HG03565 (cell line): ENCODE data around the gene SLC6A3.
"Not testable (repeated sequence)": the region's sequence is repeated elsewhere in the genome, so short reads cannot be mapped to it uniquely, and the experiment has no call there.

Experiments used
- ATAC-seq: cut with Tn5 transposase; IDR thresholded peaks from one replicate; pipeline ENCODE4 v1.9.1; 2021; ENCODE audit warnings: mild to moderate bottlenecking, moderate library complexity; ENCODE audit not compliant: unreplicated experiment

Gene SLC6A3

DNA sequence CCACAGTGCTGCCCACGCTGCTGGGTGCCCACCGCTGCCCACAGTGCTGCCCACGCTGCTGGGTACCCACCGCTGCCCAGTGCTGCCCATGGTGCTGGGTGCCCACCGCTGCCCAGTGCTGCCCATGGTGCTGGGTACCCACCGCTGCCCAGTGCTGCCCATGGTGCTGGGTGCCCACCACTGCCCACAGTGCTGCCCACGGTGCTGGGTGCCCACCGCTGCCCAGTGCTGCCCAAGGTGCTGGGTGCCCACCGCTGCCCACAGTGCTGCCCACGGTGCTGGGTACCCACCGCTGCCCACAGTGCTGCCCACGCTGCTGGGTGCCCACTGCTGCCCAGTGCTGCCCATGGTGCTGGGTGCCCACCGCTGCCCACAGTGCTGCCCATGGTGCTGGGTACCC, 22.7 kb downstream of the SLC6A3 start:
- not testable (repeated sequence) for ATAC-seq

DNA sequence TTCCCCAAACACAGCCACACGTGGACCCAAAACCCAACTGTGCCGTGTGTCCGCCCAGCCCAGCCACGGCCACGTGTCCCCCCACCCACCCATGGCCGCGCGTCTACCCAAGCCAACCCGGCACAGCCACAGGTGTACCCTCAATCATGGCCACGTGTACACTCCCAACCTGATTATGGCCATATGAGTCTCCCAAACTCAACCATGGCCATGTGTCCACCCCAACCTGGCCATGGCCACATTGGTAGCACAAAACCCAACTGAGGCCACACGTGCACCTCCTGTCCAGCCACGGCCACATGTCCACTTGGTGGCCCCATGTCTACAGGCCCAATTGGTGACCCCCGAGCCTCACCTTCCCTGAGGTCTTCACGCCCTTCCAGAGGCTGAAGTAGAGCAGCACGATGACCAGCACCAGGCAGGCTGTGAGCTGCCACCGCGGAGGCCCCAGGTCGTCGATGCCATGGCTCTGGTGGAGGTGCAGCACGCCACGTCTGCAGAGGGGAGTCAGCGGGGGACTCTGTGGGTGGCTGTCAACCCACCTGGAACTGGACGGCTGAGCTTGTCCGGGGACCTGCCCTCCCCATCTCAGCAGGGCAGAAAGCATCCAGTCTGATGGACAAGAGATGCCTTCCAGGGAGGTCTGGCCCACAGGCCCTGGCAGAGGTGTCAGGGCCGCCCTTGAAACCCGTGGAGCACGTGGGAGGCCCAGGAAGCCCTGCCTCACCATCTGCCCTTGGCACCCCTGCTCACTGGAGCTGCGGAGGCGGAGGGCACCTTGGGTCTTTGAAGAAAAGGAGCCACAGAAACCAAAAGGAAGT, 23.5 kb downstream of the SLC6A3 start:
- no peak for ATAC-seq

DNA sequence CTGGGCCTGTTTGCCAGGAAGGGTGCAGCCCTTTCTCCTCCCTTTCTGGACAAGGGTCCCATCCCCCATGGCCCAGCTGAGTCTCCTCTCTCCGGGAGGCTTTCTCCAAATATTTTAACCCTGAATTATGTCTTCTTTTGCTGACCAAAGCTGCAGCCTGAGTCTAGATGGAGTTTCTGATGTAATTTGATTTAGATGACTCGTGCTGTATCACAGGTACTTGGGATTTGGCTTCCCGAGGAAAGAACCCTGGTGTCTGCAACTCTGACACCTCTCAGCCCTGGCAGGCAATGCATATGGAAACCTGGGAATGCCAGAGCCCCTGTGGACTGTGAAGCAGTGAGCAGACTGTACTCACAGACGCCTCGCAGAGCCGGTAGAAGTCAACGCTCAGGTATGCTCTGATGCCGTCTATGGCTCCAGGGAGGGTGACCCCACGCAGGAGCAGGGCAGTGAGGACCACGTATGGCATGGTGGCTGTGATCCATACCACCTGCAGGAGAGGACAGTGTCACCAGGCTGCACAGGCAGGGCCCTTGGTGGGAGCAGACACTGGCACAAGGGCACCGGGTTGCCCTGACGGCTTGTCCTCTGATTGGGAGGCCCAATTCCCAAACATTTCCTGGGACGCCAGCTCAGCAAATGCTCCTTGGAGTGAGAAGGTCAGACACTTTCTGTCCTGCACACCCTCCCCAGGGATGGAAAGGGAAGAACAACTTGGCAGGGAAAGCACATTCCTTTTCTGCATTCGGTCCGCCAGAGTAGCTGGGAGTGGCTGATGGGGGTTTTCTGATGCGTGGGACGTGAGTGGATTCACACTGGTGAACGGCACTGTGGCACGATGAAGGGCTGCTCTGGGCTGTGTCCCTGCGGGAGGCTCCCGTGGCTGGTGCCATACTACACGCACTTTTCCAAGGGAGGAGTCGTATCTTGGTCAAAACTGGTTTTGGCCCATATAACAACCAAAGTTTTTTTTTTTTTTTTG, 24.7 kb downstream of the SLC6A3 start:
- no peak for ATAC-seq

DNA sequence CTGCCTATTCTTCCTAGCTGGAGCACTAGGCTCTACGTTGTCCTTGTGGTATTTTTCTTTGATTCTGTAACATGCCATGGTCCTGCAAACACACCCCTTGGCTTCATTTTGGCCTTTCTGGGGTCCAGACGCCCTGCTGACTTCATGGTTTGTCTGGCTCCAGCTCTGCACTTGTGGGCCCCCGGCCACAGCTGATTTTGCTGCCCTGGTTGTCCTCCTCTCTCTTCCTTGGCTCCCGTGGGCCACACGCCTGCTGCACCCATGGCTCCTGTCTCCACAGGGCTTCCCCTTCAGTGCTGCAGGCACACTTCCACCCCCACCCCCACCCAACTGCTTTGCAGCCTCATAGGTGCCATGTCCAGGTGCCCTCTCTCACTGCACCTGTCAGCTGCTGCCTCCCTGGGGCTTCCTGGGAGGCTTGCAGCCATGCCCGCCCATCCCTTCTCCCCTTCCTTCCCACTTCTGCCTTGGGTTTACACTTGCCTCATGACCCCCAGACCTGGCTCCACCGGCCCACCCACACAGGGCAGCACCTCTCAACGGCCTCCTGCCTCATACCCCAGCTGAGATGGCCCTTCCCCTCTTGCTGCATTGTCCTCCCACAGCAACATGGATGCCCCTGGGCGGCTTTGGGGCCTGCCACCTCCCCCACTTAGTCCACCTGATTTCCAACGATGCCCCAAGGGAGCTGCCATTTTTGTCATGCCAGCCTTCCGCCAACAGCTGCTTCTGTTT, 25.6 kb downstream of the SLC6A3 start:
- ATAC-seq = no peak

DNA sequence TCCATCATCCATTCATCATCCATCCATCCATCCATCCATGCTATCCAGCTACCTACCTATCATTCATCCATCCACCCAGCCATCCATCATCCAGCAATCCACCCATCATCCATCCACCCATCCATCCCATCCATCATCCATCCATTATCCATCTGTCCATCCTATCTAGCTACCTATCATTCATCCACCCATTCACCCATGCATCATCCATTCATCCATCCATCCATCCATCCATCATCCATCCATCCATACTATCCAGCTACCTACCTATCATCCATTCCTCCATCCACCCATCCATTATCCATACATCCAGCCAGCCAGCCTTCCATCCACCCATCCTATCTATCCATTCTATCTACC, 26.3 kb downstream of the SLC6A3 start:
- ATAC-seq = no peak

DNA sequence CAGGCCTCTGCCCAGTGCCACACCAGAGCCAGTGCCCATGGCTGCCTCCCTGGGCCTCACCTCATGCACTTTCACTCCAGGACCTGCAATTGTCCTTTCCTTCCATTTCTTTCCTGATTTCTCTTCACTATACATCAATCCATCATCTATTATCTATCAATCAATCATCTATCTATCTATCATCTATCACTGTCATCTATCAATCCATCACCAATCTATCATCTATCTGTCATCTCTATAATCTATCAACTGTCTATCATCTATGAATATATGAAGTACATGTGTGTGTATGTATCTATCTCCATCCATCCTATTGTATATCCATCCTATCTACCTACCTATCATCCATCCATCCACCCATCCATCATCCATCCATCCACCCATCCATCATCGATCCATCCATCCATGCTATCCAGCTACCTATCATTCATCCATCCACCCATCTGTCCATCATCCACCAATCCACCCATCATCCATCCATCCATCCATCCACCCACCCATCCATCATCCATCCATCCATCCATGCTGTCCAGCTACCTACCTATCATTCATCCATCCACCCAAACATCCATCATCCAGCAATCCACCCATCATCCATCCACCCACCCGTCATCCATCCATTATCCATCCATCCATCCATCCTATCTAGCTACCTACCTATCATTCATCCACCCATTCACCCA, 26.9 kb downstream of the SLC6A3 start:
- no peak for ATAC-seq

DNA sequence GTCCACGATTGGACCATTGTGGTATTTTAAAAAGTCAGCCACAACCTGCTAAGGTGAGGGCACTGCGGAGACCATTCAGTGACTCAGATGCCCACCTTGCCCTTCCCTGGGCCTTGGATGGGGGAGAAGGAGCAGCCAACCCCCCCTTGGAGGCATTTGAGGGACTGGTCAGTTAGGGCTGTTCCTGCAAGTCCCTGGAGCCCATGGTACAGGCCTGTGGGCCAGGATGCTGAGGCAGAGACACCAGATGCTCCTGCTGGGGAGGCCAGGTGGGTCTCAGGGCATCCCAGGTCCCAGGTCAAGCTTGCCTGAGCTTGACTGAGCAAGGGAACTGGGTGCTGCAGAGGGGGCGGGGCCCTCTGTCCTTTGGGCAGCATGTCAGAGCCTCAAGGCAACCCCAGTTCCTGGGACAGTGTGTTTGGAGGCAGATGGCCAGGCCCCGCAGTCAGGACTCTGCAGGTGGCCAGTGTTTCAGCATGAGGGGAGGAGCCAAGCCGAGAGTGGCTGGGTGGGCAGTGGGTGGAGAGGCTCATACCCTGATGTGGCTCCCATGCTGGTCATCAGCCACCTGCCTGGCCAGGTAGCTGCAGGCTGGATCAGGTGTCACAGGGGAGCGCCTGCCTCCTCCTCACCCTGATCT, 27.5 kb downstream of the SLC6A3 start:
- ATAC-seq = no peak

DNA sequence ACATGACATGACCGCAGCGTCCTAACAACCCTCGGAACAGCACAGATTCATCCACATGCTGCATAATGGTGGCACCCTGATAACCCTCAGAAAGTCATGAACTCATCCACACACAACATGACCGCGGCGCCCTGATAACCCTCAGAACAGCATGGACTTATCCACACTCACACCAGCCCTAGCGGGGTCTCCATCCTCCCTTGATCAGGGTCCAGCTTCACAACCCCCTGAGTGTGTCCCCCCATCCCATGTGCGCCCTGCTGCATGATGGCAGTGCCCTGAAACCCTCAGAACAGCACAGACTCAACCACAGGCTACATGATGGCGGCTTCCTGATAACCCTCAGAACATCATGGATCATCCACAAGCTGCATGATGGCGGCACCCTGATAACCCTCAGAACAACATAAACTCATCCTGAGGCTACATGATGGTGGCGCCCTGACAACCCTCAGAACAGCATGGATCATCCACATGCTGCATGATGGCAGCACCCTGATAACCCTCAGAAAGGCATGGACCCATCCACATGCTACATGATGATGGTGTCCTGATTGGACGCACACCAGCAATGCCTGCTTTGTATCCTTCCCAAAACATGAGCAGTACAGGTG, 28.3 kb downstream of the SLC6A3 start:
- ATAC-seq = no peak

DNA sequence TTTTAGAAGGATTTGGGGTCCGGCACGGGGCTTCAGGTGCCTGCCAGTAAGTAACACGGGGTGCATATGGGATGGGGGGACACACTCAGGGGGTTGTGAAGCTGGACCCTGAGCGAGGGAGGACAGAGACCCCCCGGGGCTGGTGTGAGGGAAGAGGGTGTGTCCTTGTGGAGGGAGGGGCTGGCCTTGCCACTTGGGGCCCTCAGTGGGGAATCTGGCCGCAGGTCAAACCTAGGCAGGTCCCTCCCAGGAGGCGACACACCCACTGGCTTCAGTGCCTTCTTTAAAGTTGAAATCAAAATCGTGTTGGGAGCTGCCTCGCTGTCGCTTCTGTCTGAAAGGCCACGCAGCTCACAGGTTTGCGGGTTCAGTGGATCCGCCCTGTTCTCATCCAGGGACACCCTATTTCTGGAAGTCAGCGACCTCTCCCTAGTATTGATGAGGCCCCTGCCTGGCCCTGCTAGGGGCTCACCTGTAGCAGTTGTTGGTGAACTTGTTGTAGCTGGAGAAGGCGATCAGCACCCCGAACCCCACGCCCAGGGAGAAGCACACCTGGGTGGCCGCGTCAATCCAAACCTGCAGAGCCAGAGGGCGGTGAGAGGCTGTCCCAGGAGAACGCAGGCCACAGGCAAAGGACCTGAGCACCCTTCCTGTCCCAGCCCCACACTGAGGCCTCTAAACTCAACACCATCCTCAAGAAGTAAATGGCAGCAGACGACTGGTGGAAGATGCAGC, 29.4 kb downstream of the SLC6A3 start:
- no peak for ATAC-seq

DNA sequence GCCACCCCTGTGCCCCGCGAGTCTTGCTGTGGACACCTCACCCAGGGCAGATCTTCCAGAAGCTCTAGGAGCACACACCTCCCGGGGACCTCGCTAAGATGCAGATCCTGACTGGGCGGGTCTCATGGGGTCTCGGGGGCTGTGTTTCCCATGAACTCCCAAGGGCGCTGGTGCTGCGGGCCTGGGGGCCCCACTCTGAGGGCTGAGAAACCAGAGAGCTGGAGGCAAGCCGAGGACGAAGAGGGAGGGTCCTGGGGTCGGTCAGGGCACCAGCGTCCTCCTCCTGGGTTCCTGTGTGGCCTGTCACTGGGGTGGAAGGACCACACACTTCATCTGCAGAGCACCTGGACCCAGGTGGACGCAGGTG, 30.2 kb downstream of the SLC6A3 start:
- ATAC-seq = no peak

DNA sequence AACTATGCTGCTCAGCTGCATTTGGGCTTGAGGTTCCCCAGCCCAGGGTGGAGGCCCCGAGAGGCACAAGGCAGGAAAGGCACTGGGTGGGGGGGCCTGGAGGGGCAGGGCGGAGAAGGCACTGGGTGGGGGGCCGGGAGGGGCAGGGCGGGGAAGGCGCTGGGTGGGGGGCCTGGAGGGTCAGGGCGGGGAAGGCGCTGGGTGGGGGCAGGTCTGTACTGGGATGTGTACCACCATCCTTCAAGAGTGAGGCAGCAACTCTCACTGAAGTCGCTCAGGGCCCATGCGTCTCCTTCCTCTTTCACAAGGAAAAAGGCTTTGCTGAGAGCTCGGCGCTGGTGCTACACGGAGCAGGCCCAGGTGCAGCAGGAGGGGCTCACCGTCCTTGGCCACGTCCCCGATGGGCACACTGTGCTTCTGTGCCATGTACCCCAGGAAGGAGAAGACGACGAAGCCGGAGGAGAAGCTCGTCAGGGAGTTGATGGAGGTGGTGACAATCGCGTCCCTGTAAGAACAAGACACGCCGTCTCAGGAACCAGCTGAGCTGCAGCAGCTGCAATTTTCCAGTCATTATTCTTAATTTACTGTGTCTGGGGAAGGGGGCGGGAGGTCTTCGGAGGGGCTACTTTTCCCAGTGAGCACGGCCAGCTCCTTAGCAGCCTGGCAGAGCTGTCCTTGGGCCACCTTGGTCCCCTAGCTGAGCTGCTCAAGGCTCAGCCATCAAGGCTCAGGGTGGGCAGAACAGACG, 30.8 kb downstream of the SLC6A3 start:
- no peak for ATAC-seq

DNA sequence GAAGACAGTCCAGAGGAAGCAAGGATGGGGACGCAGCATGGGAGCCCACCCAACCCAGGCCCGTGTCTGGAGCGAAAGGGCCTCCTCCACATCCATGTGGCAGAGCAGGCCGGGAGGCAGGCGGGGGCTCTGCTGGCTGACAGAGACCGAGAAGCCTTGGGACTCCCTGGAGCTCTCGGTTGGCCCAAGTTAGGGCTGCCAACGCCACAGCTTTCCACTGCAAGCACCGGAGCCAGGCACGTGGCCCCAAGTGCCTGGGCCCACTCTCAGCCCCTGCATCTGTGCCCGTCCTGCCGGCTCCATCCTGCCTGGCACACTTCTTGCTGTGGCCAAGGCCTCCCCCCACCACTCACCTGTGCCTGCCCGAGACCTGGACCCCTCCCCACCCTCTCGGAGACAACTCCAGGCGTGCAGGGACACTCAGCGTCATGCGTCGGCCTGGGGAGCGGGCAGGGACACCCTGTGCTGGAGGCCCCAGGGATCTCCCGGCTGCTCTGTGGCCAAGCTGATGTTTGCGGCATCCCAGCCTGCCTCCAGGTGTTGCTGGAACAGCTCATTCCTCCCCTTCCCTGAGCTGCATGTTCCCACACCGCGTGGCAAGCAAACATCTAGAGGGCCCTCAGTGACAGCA, 31.5 kb downstream of the SLC6A3 start:
- no peak for ATAC-seq

DNA sequence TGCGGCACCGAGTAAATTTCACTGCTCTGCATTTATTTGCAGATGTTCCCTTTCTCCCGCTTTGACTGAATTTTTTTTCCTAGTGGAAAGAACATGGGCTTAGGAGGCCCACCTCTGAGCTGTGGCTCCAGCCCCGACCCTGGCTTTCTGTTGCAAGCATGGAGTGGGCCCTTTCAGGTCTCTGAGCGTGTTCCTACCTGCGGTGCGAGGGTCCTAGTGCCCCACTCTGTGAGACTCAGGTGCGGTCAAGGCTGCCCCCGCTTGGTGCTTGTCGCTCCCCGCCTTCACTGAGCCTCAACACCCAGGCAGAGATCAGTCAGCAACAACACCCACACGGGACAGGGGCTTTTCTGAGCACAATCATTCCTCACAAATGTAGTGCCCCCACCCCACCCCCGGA, 32.0 kb downstream of the SLC6A3 start:
- ATAC-seq = no peak

DNA sequence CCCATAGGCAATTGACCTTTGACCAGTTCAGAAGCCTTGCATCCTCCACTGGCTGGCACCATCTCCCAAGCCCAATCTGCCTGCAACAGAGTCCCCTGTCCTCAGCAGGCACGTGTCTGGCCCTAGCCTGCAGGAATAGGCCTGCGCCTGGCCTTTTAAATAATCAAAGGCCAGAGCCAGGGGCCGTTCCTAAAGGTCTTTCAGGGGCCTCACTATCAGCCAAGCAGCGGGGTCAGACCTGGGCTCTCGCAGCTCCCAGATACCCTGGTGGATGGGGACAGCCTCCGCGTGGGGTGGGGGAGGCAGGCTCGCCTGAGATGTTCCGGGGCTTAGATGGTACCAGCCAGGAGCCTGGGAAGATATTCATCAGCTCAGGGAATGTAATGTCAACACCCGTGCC, 32.6 kb downstream of the SLC6A3 start:
- no peak for ATAC-seq

DNA sequence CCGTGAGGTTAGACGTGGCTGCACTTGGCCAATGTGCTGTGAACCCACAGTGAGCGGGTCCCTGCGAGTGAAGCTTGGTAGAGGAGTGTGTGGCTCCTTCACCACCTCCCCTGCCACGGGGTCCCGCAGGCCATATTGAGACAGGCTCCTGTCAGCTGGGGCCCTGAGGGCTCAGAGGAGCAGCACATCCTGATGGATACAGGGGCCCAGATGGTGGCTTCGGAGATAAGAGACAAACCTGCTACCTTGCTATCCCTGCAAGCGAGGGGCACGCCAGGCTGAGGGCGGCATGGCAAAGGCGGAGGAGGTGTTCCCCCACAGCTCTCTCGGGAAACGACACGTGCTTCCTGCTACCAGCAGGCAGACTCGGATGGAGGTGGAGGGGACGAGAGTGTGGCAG, 33.1 kb downstream of the SLC6A3 start:
- no peak for ATAC-seq

DNA sequence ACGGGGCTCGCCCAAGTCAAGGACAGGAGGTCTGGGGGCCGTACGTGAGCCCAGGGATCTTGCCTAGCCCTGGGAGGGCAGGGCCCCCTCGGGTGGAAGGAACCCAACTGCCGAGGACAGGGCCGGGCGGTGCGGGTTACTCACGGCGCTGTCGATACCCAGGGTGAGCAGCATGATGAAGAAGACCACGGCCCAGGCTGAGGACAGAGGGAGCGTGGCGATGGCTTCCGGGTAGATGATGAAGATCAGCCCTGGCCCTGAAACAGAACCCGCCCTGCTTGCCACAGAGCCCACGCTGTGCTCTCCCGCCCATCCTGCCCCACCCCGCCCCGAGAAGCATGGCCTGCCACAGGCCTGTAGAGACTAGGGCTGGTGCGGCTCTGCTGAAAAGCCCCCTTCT, 34.1 kb downstream of the SLC6A3 start:
- ATAC-seq = no peak

DNA sequence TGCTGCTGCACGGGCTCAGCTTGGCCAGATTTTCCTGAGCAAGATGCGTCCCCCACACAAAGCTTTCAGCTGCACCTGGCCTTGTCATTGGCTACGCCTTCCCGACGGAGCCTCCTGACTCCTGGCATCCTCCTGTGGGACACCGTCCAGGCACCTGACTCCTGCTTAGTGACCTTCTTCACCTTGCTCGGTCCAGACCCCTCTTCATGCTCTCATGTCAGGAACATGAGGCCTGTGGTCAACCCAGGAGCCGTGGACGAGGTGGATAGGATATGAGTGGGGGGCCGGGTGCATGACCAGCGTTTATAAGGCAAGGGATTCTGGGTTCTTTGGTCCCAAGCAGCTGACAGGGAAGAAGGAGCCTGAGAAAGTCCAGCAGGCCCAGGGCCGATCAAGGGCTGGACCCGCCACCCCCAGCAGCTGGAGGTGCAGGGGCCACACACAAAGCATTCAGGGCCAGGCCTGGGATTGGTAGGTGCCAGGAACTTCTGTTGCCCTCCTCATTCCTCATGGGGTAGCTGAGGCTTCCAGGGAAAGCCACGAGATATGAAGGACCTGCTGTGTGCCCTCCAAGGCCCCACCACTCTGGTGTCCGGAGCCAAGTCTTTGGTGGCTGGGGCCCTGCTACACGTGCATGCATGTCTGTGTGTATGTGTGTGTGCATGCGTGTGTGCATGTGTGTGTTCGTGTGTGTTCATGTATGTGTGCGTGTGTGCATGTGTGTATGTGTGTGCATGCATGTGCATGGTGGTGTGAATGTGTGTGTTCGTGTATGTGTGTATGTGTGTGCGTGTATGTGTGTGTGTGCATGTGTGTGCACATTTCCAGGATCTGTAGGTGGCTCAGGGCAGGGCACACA, 34.9 kb downstream of the SLC6A3 start:
- no peak for ATAC-seq
